Right atrium auricular region (tissue), 2 donors: Measurements from ENCODE around the gene C1QC. TPM values are rescaled to one million over a fixed set of nuclear protein-coding genes. Genes with fewer than 3 reads are reported as not detected.

Source experiments
- microRNA-seq, 2 donors: library from miRNA; unstranded; fragments of <30 nt; microRNA quantifications; one replicate each; pipeline ENCODE4, GENCODE V29; 2016 to 2017; ENCODE audit warnings: borderline number of aligned reads in 2 of 2, borderline replicate concordance in 1 of 2
- total RNA-seq, 2 donors: library from RNA; depleted of rRNA; stranded (reverse); fragments of >200 nt; gene quantifications; one replicate each; pipeline ENCODE4 v1.1.0, GENCODE V29; 2016

The C1QC gene
- total RNA-seq, 2 donors from 2014 or later = 31.4 to 126 TPM

Small RNAs within 50 kb of the gene (microRNA-seq; reads per million reads assigned to microRNA genes)
- 0 reads per million in 2 donors for gene MIR6127

Other genes with a start within 250 kb of the C1QC start
- gene ZBTB40, start 191.8 kb upstream of the C1QC start, total RNA-seq = 10 to 100 TPM; 10.4 to 12.5 TPM
- gene EPHA8, start 80.1 kb upstream of the C1QC start, total RNA-seq = not detected
- gene C1QA, start 7.0 kb upstream of the C1QC start, total RNA-seq = 100 to 1,000 TPM in 1 of 2 donors, 10 to 100 TPM in 1; 37.9 to 107 TPM
- gene C1QB, start 9.6 kb downstream of the C1QC start, total RNA-seq = 100 to 1,000 TPM in 1 of 2 donors, 10 to 100 TPM in 1; 82.5 to 262 TPM
- gene EPHB2, start 67.2 kb downstream of the C1QC start, total RNA-seq = 1 to 10 TPM; 1.8 to 2.6 TPM